Fibroblast of lung (primary cell): Measurements from ENCODE around the gene FKTN. TPM values are rescaled to one million over a fixed set of nuclear protein-coding genes. Genes with fewer than 3 reads are reported as not detected.

Experiments used
- DNase-seq, 2 donors: peaks; one replicate each; pipeline versions ENCODE4 v3.0.0 to v3.0.0-alpha.2; 2010; ENCODE audit warnings: low read depth in 2 of 2
- H2AFZ ChIP-seq: 2 replicates; pipeline ENCODE4 v1.5.1; 2012; ENCODE audit warnings: low read length, control low read depth, inconsistent platforms
- H3K27ac ChIP-seq: 2 replicates; pipeline ENCODE4 v1.5.1; 2011; ENCODE audit warnings: low read length, control low read depth; ENCODE audit not compliant: insufficient read depth
- H3K27me3 ChIP-seq: 2 replicates; pipeline ENCODE4 v1.5.1; 2011; ENCODE audit warnings: mild to moderate bottlenecking, low read length; ENCODE audit not compliant: control insufficient read depth, insufficient read depth
- H3K36me3 ChIP-seq: 2 replicates; pipeline ENCODE4 v1.5.1; 2011; ENCODE audit warnings: low read length; ENCODE audit not compliant: control insufficient read depth, insufficient read depth
- H3K4me1 ChIP-seq: 2 replicates; pipeline ENCODE4 v1.5.1; 2011; ENCODE audit warnings: low read length; ENCODE audit not compliant: control insufficient read depth, insufficient read depth; ENCODE audit errors: extremely low read depth
- H3K4me2 ChIP-seq: 2 replicates; pipeline ENCODE4 v1.5.1; 2011; ENCODE audit warnings: low read length, control low read depth; ENCODE audit not compliant: insufficient read depth; ENCODE audit errors: extremely low read depth
- H3K4me3 ChIP-seq, 4 experiments: fragments of 200-600 bp in 1 of 4; sonication (generic) in 1 of 4; replicated peaks in 1 of 4; 2 replicates each; pipeline ENCODE4 v1.5.1; 2011 to 2016; ENCODE audit warnings: low read length in 4 of 4, low read depth in 3 of 4, mild to moderate bottlenecking in 3 of 4, control low read depth in 2 of 4, inconsistent platforms in 1 of 4, mixed read lengths in 1 of 4; ENCODE audit not compliant: insufficient read depth in 1 of 4; ENCODE audit errors: control extremely low read depth in 1 of 4
- H3K79me2 ChIP-seq: 2 replicates; pipeline ENCODE4 v1.5.1; 2012; ENCODE audit warnings: mild to moderate bottlenecking, low read length, inconsistent platforms; ENCODE audit not compliant: control insufficient read depth, insufficient read depth
- H3K9ac ChIP-seq: 2 replicates; pipeline ENCODE4 v1.5.1; 2011; ENCODE audit warnings: mild to moderate bottlenecking, low read length, control low read depth; ENCODE audit not compliant: insufficient read depth
- H3K9me3 ChIP-seq: 2 replicates; pipeline ENCODE4 v1.5.1; 2012; ENCODE audit warnings: low read depth, low read length; ENCODE audit not compliant: control insufficient read depth, insufficient read depth
- H4K20me1 ChIP-seq: 2 replicates; pipeline ENCODE4 v1.5.1; 2011; ENCODE audit warnings: low read length; ENCODE audit not compliant: control insufficient read depth, insufficient read depth; ENCODE audit errors: extremely low read depth
- CTCF ChIP-seq, 2 donors: IDR thresholded peaks in 1 of 2; conservative IDR thresholded peaks in 1 of 2; 1 replicate in 1 of 2; 2 replicates in 1 of 2; pipeline ENCODE4 v1.5.1; 2011 to 2012; ENCODE audit warnings: low read length in 2 of 2, control low read depth in 1 of 2, inconsistent platforms in 1 of 2, low read depth in 1 of 2, mild to moderate bottlenecking in 1 of 2
- EZH2 ChIP-seq: IDR thresholded peaks from 2 replicates; pipeline ENCODE4 v1.5.1; 2012; ENCODE audit warnings: low read length, control low read depth, mild to moderate bottlenecking; ENCODE audit errors: missing control alignments
- polyA plus RNA-seq, 2 donors: library from polyadenylated mRNA; depleted of rRNA in 1 of 2; stranded (reverse) in 1 of 2; unstranded in 1 of 2; fragments of >200 nt; gene quantifications; 2 replicates each; pipeline ENCODE4 v1.2.1, GENCODE V29; 2011 to 2012; ENCODE audit warnings: missing spikeins in 1 of 2
- total RNA-seq: library from RNA; depleted of rRNA; stranded (reverse); fragments of >200 nt; gene quantifications from 2 replicates; pipeline ENCODE4 v1.2.1, GENCODE V29; 2014

Gene FKTN
- total and polyA plus RNA-seq, 2 donors (not counting 1 experiment from before 2014, with no cell fraction given), result 31.0 to 32.9 TPM

- Histone ChIP-seq H3K4me1 (no peaks in the 10 kb centered on the region), H3K79me2 (no peaks in the 10 kb centered on the region), H3K4me2 (no peak overlapping the region), H3K27me3 (no peaks in the 10 kb centered on the region), H3K27ac (no peak overlapping the region), H2AFZ (no peak overlapping the region), H4K20me1 (no peaks in the 10 kb centered on the region), H3K9ac (no peak overlapping the region), H3K4me3 (no peak overlapping the region), H3K36me3 (no peaks in the 10 kb centered on the region), H3K9me3 (no peaks in the 10 kb centered on the region)
- no peak for DNase-seq
- no peak for TF ChIP-seq EZH2
- no peak for TF ChIP-seq CTCF (conservative IDR thresholded peaks at IDR 0.05 in 1 of 2, IDR thresholded peaks at IDR 0.05 in 1 of 2; ENCODE audit: low read depth in 1 of 2, low read length in 2 of 2)
These were observed 26.4 kb upstream of the FKTN start for GRCh38 chr9:105531530-105531929.

GRCh38 chr9:105535920-105536668, 21.8 kb upstream of the FKTN start:
- Histone ChIP-seq H3K9ac (no peak overlapping the region), H3K4me3 (no peak overlapping the region), H3K27ac (no peak overlapping the region), H4K20me1 (no peaks in the 10 kb centered on the region), H3K9me3 (no peaks in the 10 kb centered on the region), H3K4me2 (no peak overlapping the region), H3K27me3 (no peaks in the 10 kb centered on the region), H3K4me1 (no peaks in the 10 kb centered on the region), H3K79me2 (no peaks in the 10 kb centered on the region), H3K36me3 (no peaks in the 10 kb centered on the region), H2AFZ (no peak overlapping the region)
- DNase-seq, result no peak
- TF ChIP-seq CTCF (conservative IDR thresholded peaks at IDR 0.05 in 1 of 2, IDR thresholded peaks at IDR 0.05 in 1 of 2; ENCODE audit: low read depth in 1 of 2, low read length in 2 of 2) (no peak), EZH2 (no peak)

- no peaks in the 10 kb centered on the region for H3K4me1 ChIP-seq
- no peaks in the 10 kb centered on the region for H3K79me2 ChIP-seq
- no peak overlapping the region for H3K27ac ChIP-seq
- no peak overlapping the region for H2AFZ ChIP-seq
- no peak overlapping the region for H3K4me2 ChIP-seq
- H3K4me3 ChIP-seq, result no peak overlapping the region
- no peaks in the 10 kb centered on the region for H3K36me3 ChIP-seq
- TF ChIP-seq EZH2 (no peak), CTCF (conservative IDR thresholded peaks at IDR 0.05 in 1 of 2, IDR thresholded peaks at IDR 0.05 in 1 of 2; ENCODE audit: low read depth in 1 of 2, low read length in 2 of 2) (peak in 1 of 2 donors; percentile 12)
- DNase-seq, result peak in 1 of 2 donors; percentile 7
- no peaks in the 10 kb centered on the region for H3K27me3 ChIP-seq
- H4K20me1 ChIP-seq, result no peaks in the 10 kb centered on the region
- H3K9ac ChIP-seq, result no peak overlapping the region
- H3K9me3 ChIP-seq, result no peaks in the 10 kb centered on the region
These were observed 18.5 kb upstream of the FKTN start for GRCh38 chr9:105539452-105539851.
